Esophagus muscularis mucosa (tissue), 3 donors: ENCODE measurements around the gene KIRREL3.

Experiments
- EP300 ChIP-seq: sonication (generic); formaldehyde crosslinking; IDR thresholded peaks from one replicate; pipeline ENCODE4 v1.6.1; 2017; ENCODE audit warnings: antibody characterized with exemption
- TF ChIP-seq, protein P1 (sequence below), 3 experiments: fragments of 200-600 bp in 2 of 3; fragments of 450-650 bp in 1 of 3; sonication (generic) in 2 of 3; IDR thresholded peaks; one replicate each; pipeline ENCODE4 v1.5.1; 2017 to 2019; ENCODE audit warnings: antibody characterized with exemption in 3 of 3, mild to moderate bottlenecking in 2 of 3, moderate library complexity in 1 of 3

GRCh38 chr11:126433989-126434949 is 566.3 kb downstream of the KIRREL3 start:
- TF ChIP-seq, protein P1, sequence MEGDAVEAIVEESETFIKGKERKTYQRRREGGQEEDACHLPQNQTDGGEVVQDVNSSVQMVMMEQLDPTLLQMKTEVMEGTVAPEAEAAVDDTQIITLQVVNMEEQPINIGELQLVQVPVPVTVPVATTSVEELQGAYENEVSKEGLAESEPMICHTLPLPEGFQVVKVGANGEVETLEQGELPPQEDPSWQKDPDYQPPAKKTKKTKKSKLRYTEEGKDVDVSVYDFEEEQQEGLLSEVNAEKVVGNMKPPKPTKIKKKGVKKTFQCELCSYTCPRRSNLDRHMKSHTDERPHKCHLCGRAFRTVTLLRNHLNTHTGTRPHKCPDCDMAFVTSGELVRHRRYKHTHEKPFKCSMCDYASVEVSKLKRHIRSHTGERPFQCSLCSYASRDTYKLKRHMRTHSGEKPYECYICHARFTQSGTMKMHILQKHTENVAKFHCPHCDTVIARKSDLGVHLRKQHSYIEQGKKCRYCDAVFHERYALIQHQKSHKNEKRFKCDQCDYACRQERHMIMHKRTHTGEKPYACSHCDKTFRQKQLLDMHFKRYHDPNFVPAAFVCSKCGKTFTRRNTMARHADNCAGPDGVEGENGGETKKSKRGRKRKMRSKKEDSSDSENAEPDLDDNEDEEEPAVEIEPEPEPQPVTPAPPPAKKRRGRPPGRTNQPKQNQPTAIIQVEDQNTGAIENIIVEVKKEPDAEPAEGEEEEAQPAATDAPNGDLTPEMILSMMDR (IDR thresholded peaks at IDR 0.05), result no peak
- no peak for TF ChIP-seq EP300
